Psoas muscle (tissue), 8 donors: ENCODE data around the gene FNDC3B. TPM values are rescaled to one million over a fixed set of nuclear protein-coding genes. Genes with fewer than 3 reads are reported as not detected.

Experiments used
- ATAC-seq, 4 donors: fragments of 200-7000 bp; cut with Tn5 transposase; one replicate each; pipeline ENCODE4 v1.9.1; 2020; ENCODE audit warnings: moderate library complexity in 3 of 4, mild to moderate bottlenecking in 2 of 4
- DNase-seq, 2 donors: peaks; one replicate each; pipeline ENCODE4 v3.0.0-alpha.2; 2020
- H3K27ac ChIP-seq: fragments of 200-600 bp; one replicate; pipeline ENCODE4 v1.8.0; 2022
- H3K27me3 ChIP-seq, 3 donors: fragments of 200-600 bp in 1 of 3; one replicate each; pipeline versions ENCODE4 v1.6.1 to v1.8.0; 2013 to 2022; ENCODE audit warnings: low read length in 2 of 3, mild to moderate bottlenecking in 2 of 3, moderate library complexity in 1 of 3; ENCODE audit not compliant: insufficient read depth in 3 of 3
- H3K36me3 ChIP-seq, 2 donors: fragments of 200-600 bp in 1 of 2; one replicate each; pipeline versions ENCODE4 v1.6.1 to v1.8.0; 2013 to 2022; ENCODE audit warnings: low read depth in 1 of 2, mild to moderate bottlenecking in 1 of 2, moderate library complexity in 1 of 2; ENCODE audit not compliant: insufficient read depth in 1 of 2
- H3K4me1 ChIP-seq: fragments of 200-600 bp; one replicate; pipeline ENCODE4 v1.8.0; 2022
- H3K4me3 ChIP-seq: fragments of 200-600 bp; one replicate; pipeline ENCODE4 v1.8.0; 2022; ENCODE audit warnings: mild to moderate bottlenecking
- H3K9me3 ChIP-seq: fragments of 200-600 bp; one replicate; pipeline ENCODE4 v1.8.0; 2022
- CTCF ChIP-seq: fragments of 200-600 bp; IDR thresholded peaks from one replicate; pipeline ENCODE4 v1.8.0; 2022; ENCODE audit warnings: antibody characterized with exemption
- WGBS, 3 donors: extraction: QIAGEN DNeasy Blood & Tissue Kit; methylation state at CpG; one replicate each; pipeline versions ENCODE4 v1.1.6 to v1.1.7; 2013; 5-methylcytosine and 5-hydroxymethylcytosine counted together
- intact Hi-C, 2 donors: fragments of 100-400 bp; cut with DNase I; formaldehyde crosslinking; loops; one replicate each; pipeline versions ENCODE4 v1.11.0 to v1.14.2; 2022
- polyA plus RNA-seq, 3 donors: library from polyadenylated mRNA; stranded (reverse); fragments of 200-250 nt; gene quantifications; one replicate each; pipeline ENCODE4 v1.2.3, GENCODE V29; 2013
- total RNA-seq, 4 donors: library from RNA; stranded (reverse); fragmentation: NEBNext Ultra II Directional in 2 of 4; extraction: Animal tissue kit (Norgen Biotek cat#: 25700) in 2 of 4; gene quantifications; one replicate each; pipeline versions ENCODE4 v1.2.1 to v1.2.4, GENCODE V29; 2021 to 2023
- donor health status: healthy with polysubstance abuse.
- donor health status: DM: no; HTN: no; CAD: no; lungs with moderate emphysema.
- donor health status: Bipolar disorder and iron deficiency.
- donor health status: healthy.
- donor health status: DM: yes; HTN: yes; CAD: no.
- donor health status: DM: no; HTN: no; CAD: no.
- donor health status: DM: no; HTN: no; CAD: no.
- donor health status: DM: yes; HTN: yes; CAD: no.

Gene FNDC3B
- total and polyA plus RNA-seq, 7 donors: 12.4 to 133 (median 50.8) TPM

GRCh38 chr3:172034786-172035685 lies 4.3 kb upstream of the FNDC3B start:
- Histone ChIP-seq H3K4me3 (no peak overlapping the region), H3K27ac (no peak overlapping the region), H3K4me1 (peaks cover 4% of the 10 kb centered on the region), H3K27me3 (no peaks in the 10 kb centered on the region), H3K36me3 (no peaks in the 10 kb centered on the region), H3K9me3 (no peaks in the 10 kb centered on the region)
- DNase-seq (no peak), ATAC-seq (peak in 1 of 4 donors; percentile 17)
- peak; percentile 50 for TF ChIP-seq CTCF
- intact Hi-C loops: loop anchor here (5.0 to 10.0 kb wide), 3 partner anchors 297 to 440 kb away; no protein-coding TSS in a partner anchor
- 80 to 82% (median 81%) methylated on average over 9 of the region's 9 CpGs for WGBS, 3 donors

GRCh38 chr3:172036541-172037215 lies 2.7 kb upstream of the FNDC3B start:
- H3K4me1 ChIP-seq: peaks cover 7% of the 10 kb centered on the region
- TF ChIP-seq CTCF: no peak
- no peaks in the 10 kb centered on the region for H3K9me3 ChIP-seq
- H3K4me3 ChIP-seq: no peak overlapping the region
- no peaks in the 10 kb centered on the region for H3K36me3 ChIP-seq
- intact Hi-C loops: loop anchor here (5.0 to 10.0 kb wide), 3 partner anchors 296 to 438 kb away; no protein-coding TSS in a partner anchor
- DNase-seq (no peak), ATAC-seq (no peak)
- no peaks in the 10 kb centered on the region for H3K27me3 ChIP-seq
- no peak overlapping the region for H3K27ac ChIP-seq

GRCh38 chr3:172038798-172039435 lies 461 bp upstream of the FNDC3B start:
- Histone ChIP-seq H3K36me3 (no peaks in the 10 kb centered on the region), H3K4me3 (peak overlapping the region; percentile 95), H3K9me3 (no peaks in the 10 kb centered on the region), H3K4me1 (peaks cover 27% of the 10 kb centered on the region), H3K27me3 (no peaks in the 10 kb centered on the region), H3K27ac (peak overlapping the region; percentile 98)
- WGBS, 3 donors: 22 to 42% (median 31%) methylated on average over 12 of the region's 12 CpGs
- ATAC-seq (no peak), DNase-seq (peak in 1 of 2 donors; percentile 55)
- TF ChIP-seq CTCF: no peak
- intact Hi-C loops: loop anchor here (5.0 to 10.0 kb wide), 3 partner anchors 293 to 436 kb away; no protein-coding TSS in a partner anchor

GRCh38 chr3:172040078-172040980 lies 951 bp downstream of the FNDC3B start:
- Histone ChIP-seq H3K4me3 (peak overlapping the region; percentile 95), H3K27me3 (no peaks in the 10 kb centered on the region), H3K4me1 (peaks cover 41% of the 10 kb centered on the region), H3K36me3 (no peaks in the 10 kb centered on the region), H3K9me3 (no peaks in the 10 kb centered on the region), H3K27ac (peak overlapping the region; percentile 98)
- DNase-seq (peak; percentile 88 to 93), ATAC-seq (peak; percentile 81 to 83 (median 82))
- 0 to 1% (median 0%) methylated on average over 34 to 103 of the region's 103 CpGs for WGBS, 3 donors
- intact Hi-C loops: loop anchor here (5.0 to 10.0 kb wide), 3 partner anchors 84 to 112 kb away; no protein-coding TSS in a partner anchor
- TF ChIP-seq CTCF: peak; percentile 36
